HEK293 (cell line): ENCODE data around the gene CATSPERD.

Source experiments
- CTCF ChIA-PET: fragments of 350-600 bp; formaldehyde crosslinking; extraction: SDS; loops from one replicate; lab custom pipeline; 2021; ENCODE audit warnings: antibody characterized with exemption; lab: Yijun Ruan, JAX
- POLR2A ChIA-PET: fragments of 300-600 bp; formaldehyde crosslinking; extraction: SDS; loops from one replicate; lab custom pipeline; 2020; ENCODE audit warnings: antibody characterized with exemption, inconsistent platforms; lab: Yijun Ruan, JAX
- H3K27ac ChIP-seq: fragments of 200-500 bp; sonication (Bioruptor generic); 2 replicates; pipeline ENCODE4 v1.5.1; 2014; ENCODE audit warnings: low read depth, low read length, control low read depth, inconsistent platforms; ENCODE audit errors: extremely low read depth
- H3K36me3 ChIP-seq, 2 experiments: fragments of 200-500 bp in 1 of 2; sonication (Bioruptor generic) in 1 of 2; 1 replicate in 1 of 2; 2 replicates in 1 of 2; pipeline ENCODE4 v1.5.1; 2014 to 2017; ENCODE audit warnings: inconsistent platforms in 2 of 2, low read length in 2 of 2; ENCODE audit not compliant: control insufficient read depth in 2 of 2, insufficient read depth in 1 of 2
- H3K4me1 ChIP-seq: fragments of 200-500 bp; sonication (Bioruptor generic); 2 replicates; pipeline ENCODE4 v1.5.1; 2014; ENCODE audit warnings: mild to moderate bottlenecking, low read length, inconsistent platforms; ENCODE audit not compliant: control insufficient read depth, insufficient read depth
- H3K4me3 ChIP-seq: 2 replicates; pipeline ENCODE4 v1.5.1; 2011; ENCODE audit warnings: low read depth, mild to moderate bottlenecking, control low read depth, low read length, moderate library complexity
- H3K9me3 ChIP-seq: fragments of 200-500 bp; sonication (Bioruptor generic); 2 replicates; pipeline ENCODE4 v1.5.1; 2014; ENCODE audit warnings: low read depth, low read length, inconsistent platforms; ENCODE audit not compliant: control insufficient read depth, insufficient read depth
- KLF1 ChIP-seq: fragments of 450-650 bp; formaldehyde crosslinking; IDR thresholded peaks from 2 replicates; pipeline ENCODE4 v1.5.1; 2016; ENCODE audit warnings: missing biosample characterization, missing genetic modification characterization
- SP2 ChIP-seq: fragments of 450-650 bp; formaldehyde crosslinking; IDR thresholded peaks from 2 replicates; pipeline ENCODE4 v1.5.1; 2016; ENCODE audit warnings: missing biosample characterization, missing genetic modification characterization
- ZBTB8A ChIP-seq: fragments of 450-650 bp; formaldehyde crosslinking; IDR thresholded peaks from 2 replicates; pipeline ENCODE4 v1.5.1; 2016; ENCODE audit warnings: missing biosample characterization, missing genetic modification characterization
- ZFP37 ChIP-seq: fragments of 450-650 bp; formaldehyde crosslinking; IDR thresholded peaks from 2 replicates; pipeline ENCODE4 v1.5.1; 2016; ENCODE audit warnings: missing biosample characterization, missing genetic modification characterization
- ZNF133 ChIP-seq: fragments of 450-650 bp; formaldehyde crosslinking; IDR thresholded peaks from 2 replicates; pipeline ENCODE4 v1.5.1; 2016; ENCODE audit warnings: missing biosample characterization, missing genetic modification characterization
- ZNF16 ChIP-seq: fragments of 450-650 bp; formaldehyde crosslinking; IDR thresholded peaks from 2 replicates; pipeline ENCODE4 v1.5.1; 2016; ENCODE audit warnings: low read depth, missing biosample characterization, missing genetic modification characterization
- ZNF18 ChIP-seq: fragments of 450-650 bp; formaldehyde crosslinking; IDR thresholded peaks from 2 replicates; pipeline ENCODE4 v1.5.1; 2016; ENCODE audit warnings: missing biosample characterization, missing genetic modification characterization
- ZNF280C ChIP-seq: fragments of 450-650 bp; formaldehyde crosslinking; IDR thresholded peaks from 2 replicates; pipeline ENCODE4 v1.5.1; 2016; ENCODE audit warnings: missing biosample characterization, missing genetic modification characterization
- ZNF350 ChIP-seq: fragments of 450-650 bp; formaldehyde crosslinking; IDR thresholded peaks from 2 replicates; pipeline ENCODE4 v1.5.0; 2017; ENCODE audit warnings: missing biosample characterization, mild to moderate bottlenecking, missing genetic modification characterization
- ZNF354C ChIP-seq: fragments of 450-650 bp; formaldehyde crosslinking; IDR thresholded peaks from 2 replicates; pipeline ENCODE4 v1.5.1; 2016; ENCODE audit warnings: missing biosample characterization, missing genetic modification characterization, low read depth, borderline replicate concordance
- ZNF391 ChIP-seq: fragments of 450-650 bp; formaldehyde crosslinking; IDR thresholded peaks from 2 replicates; pipeline ENCODE4 v1.5.1; 2016; ENCODE audit warnings: low read depth, missing biosample characterization, missing genetic modification characterization, borderline replicate concordance
- ZNF600 ChIP-seq: fragments of 450-650 bp; formaldehyde crosslinking; IDR thresholded peaks from 2 replicates; pipeline ENCODE4 v1.5.1; 2016; ENCODE audit warnings: missing biosample characterization, missing genetic modification characterization
- ZNF701 ChIP-seq: fragments of 450-650 bp; formaldehyde crosslinking; IDR thresholded peaks from 2 replicates; pipeline ENCODE4 v1.5.1; 2016; ENCODE audit warnings: missing biosample characterization, missing genetic modification characterization
- ZNF704 ChIP-seq: fragments of 450-650 bp; formaldehyde crosslinking; IDR thresholded peaks from 2 replicates; pipeline ENCODE4 v1.5.1; 2016; ENCODE audit warnings: missing biosample characterization, missing genetic modification characterization
- ZNF791 ChIP-seq: fragments of 450-650 bp; formaldehyde crosslinking; IDR thresholded peaks from 2 replicates; pipeline ENCODE4 v1.5.1; 2016; ENCODE audit warnings: missing biosample characterization, missing genetic modification characterization
- ZSCAN16 ChIP-seq: fragments of 450-650 bp; formaldehyde crosslinking; IDR thresholded peaks from 2 replicates; pipeline ENCODE4 v1.5.1; 2016; ENCODE audit warnings: missing biosample characterization, missing genetic modification characterization
- TF ChIP-seq, protein P1 (sequence below): fragments of 450-650 bp; formaldehyde crosslinking; IDR thresholded peaks from 2 replicates; pipeline ENCODE4 v1.5.1; 2017; ENCODE audit warnings: missing biosample characterization, missing genetic modification characterization
- TF ChIP-seq, protein P2 (sequence below): fragments of 450-650 bp; formaldehyde crosslinking; IDR thresholded peaks from 2 replicates; pipeline ENCODE4 v1.5.1; 2017; ENCODE audit warnings: missing biosample characterization, missing genetic modification characterization

CATSPERD gene

DNA sequence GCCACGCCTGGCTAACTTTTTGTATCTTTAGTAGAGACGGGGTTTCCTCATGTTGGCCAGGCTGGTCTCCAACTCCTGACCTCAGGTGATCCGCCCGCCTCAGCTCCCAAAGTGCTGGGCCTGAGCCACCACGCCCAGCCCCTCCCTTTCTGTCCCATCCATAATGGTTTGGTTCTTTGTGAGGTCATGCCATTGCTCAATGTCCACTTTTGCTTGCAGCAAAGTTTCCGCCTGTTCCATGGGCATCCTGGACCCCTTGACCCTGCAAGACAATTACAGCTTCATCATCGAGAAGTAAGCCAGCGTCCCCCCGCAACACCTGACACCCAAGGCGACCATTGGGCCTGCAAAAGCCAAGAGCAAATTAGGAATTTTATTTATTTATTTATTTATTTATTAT is 47.5 kb downstream of the CATSPERD start:
- Histone ChIP-seq H3K4me1 (no peaks in the 10 kb centered on the region), H3K9me3 (no peaks in the 10 kb centered on the region), H3K36me3 (no peaks in the 10 kb centered on the region), H3K27ac (no peak overlapping the region), H3K4me3 (no peak overlapping the region)
- TF ChIP-seq ZNF791 (tag by site-specific recombination) (no peak), SP2 (tag by site-specific recombination) (no peak), KLF1 (peak; percentile 64)
- CTCF ChIA-PET = interaction anchor here (0.9 to 4.2 kb wide), 4 partner anchors 27 to 255 kb away, joined by 3 to 23 read pairs (median 6); partner anchors contain the start of genes NRTN and RPL36
- POLR2A ChIA-PET = interaction anchor here (0.6 kb wide), 1 partner anchor 11 kb away, joined by 4 read pairs; no protein-coding TSS in a partner anchor

DNA sequence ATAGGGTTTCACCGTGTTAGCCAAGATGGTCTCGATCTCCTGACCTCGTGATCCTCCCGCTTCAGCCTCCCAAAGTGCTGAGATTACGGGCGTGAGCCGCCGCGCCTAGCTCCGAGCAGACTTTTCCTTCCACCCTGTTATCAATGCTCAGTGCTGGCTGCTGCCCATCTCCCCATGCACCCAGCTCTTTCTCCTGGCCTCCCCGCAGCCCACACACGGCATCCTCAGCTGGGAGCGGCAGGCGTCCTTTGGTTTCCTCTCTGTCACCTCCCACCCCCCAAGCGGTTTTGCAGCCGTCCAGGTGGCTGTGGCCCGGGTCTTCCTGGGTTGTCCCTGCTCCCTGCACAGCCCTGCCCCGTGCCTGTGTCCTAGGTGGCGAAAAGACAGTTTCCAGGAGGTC is 52.0 kb downstream of the CATSPERD start:
- Histone ChIP-seq H3K4me1 (no peaks in the 10 kb centered on the region), H3K36me3 (no peaks in the 10 kb centered on the region), H3K4me3 (no peak overlapping the region), H3K9me3 (no peaks in the 10 kb centered on the region), H3K27ac (no peak overlapping the region)
- CTCF ChIA-PET = interaction anchor here (0.6 to 1.0 kb wide), 3 partner anchors 9 to 446 kb away, joined by 3 to 9 read pairs (median 4); no protein-coding TSS in a partner anchor
- POLR2A ChIA-PET = interaction anchor here (0.7 kb wide), 1 partner anchor 52 kb away, joined by 5 read pairs; the partner anchor contains the start of gene CATSPERD
- TF ChIP-seq ZNF16 (tag by site-specific recombination) (no peak), ZSCAN16 (no peak), ZBTB8A (tag by site-specific recombination) (no peak), ZNF354C (tag by site-specific recombination) (no peak), ZNF701 (tag by site-specific recombination) (no peak), ZNF704 (no peak), ZNF280C (tag by site-specific recombination) (no peak), ZNF18 (tag by site-specific recombination) (no peak), ZNF391 (tag by site-specific recombination) (no peak), ZNF133 (tag by site-specific recombination) (no peak), ZNF350 (tag by site-specific recombination) (no peak), ZFP37 (tag by site-specific recombination) (no peak), ZNF600 (tag by site-specific recombination) (no peak)
- TF ChIP-seq, protein P1, sequence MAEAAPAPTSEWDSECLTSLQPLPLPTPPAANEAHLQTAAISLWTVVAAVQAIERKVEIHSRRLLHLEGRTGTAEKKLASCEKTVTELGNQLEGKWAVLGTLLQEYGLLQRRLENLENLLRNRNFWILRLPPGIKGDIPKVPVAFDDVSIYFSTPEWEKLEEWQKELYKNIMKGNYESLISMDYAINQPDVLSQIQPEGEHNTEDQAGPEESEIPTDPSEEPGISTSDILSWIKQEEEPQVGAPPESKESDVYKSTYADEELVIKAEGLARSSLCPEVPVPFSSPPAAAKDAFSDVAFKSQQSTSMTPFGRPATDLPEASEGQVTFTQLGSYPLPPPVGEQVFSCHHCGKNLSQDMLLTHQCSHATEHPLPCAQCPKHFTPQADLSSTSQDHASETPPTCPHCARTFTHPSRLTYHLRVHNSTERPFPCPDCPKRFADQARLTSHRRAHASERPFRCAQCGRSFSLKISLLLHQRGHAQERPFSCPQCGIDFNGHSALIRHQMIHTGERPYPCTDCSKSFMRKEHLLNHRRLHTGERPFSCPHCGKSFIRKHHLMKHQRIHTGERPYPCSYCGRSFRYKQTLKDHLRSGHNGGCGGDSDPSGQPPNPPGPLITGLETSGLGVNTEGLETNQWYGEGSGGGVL = no peak
- TF ChIP-seq, protein P2, sequence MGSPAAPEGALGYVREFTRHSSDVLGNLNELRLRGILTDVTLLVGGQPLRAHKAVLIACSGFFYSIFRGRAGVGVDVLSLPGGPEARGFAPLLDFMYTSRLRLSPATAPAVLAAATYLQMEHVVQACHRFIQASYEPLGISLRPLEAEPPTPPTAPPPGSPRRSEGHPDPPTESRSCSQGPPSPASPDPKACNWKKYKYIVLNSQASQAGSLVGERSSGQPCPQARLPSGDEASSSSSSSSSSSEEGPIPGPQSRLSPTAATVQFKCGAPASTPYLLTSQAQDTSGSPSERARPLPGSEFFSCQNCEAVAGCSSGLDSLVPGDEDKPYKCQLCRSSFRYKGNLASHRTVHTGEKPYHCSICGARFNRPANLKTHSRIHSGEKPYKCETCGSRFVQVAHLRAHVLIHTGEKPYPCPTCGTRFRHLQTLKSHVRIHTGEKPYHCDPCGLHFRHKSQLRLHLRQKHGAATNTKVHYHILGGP (tag by site-specific recombination) = no peak
